HL-60 (cell line): ENCODE data around the gene ALK.

Experiments used
- TF ChIP-seq, protein P1 (sequence below): IDR thresholded peaks from one replicate; pipeline ENCODE4 v1.5.1; 2011; ENCODE audit warnings: low read length, control low read depth, inconsistent platforms; ENCODE audit not compliant: insufficient read depth
- TF ChIP-seq, protein P2 (sequence below): IDR thresholded peaks from 2 replicates; pipeline ENCODE4 v1.6.1; 2012; ENCODE audit warnings: low read depth; ENCODE audit not compliant: insufficient replicate concordance

- TF ChIP-seq, protein P1, sequence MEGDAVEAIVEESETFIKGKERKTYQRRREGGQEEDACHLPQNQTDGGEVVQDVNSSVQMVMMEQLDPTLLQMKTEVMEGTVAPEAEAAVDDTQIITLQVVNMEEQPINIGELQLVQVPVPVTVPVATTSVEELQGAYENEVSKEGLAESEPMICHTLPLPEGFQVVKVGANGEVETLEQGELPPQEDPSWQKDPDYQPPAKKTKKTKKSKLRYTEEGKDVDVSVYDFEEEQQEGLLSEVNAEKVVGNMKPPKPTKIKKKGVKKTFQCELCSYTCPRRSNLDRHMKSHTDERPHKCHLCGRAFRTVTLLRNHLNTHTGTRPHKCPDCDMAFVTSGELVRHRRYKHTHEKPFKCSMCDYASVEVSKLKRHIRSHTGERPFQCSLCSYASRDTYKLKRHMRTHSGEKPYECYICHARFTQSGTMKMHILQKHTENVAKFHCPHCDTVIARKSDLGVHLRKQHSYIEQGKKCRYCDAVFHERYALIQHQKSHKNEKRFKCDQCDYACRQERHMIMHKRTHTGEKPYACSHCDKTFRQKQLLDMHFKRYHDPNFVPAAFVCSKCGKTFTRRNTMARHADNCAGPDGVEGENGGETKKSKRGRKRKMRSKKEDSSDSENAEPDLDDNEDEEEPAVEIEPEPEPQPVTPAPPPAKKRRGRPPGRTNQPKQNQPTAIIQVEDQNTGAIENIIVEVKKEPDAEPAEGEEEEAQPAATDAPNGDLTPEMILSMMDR, result no peak
- TF ChIP-seq, protein P2, sequence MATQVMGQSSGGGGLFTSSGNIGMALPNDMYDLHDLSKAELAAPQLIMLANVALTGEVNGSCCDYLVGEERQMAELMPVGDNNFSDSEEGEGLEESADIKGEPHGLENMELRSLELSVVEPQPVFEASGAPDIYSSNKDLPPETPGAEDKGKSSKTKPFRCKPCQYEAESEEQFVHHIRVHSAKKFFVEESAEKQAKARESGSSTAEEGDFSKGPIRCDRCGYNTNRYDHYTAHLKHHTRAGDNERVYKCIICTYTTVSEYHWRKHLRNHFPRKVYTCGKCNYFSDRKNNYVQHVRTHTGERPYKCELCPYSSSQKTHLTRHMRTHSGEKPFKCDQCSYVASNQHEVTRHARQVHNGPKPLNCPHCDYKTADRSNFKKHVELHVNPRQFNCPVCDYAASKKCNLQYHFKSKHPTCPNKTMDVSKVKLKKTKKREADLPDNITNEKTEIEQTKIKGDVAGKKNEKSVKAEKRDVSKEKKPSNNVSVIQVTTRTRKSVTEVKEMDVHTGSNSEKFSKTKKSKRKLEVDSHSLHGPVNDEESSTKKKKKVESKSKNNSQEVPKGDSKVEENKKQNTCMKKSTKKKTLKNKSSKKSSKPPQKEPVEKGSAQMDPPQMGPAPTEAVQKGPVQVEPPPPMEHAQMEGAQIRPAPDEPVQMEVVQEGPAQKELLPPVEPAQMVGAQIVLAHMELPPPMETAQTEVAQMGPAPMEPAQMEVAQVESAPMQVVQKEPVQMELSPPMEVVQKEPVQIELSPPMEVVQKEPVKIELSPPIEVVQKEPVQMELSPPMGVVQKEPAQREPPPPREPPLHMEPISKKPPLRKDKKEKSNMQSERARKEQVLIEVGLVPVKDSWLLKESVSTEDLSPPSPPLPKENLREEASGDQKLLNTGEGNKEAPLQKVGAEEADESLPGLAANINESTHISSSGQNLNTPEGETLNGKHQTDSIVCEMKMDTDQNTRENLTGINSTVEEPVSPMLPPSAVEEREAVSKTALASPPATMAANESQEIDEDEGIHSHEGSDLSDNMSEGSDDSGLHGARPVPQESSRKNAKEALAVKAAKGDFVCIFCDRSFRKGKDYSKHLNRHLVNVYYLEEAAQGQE, result no peak
Observed at GRCh38 chr2:29368659-29369040, 552.7 kb downstream of the ALK start.
